HG03159 (cell line): Measurements from ENCODE around the gene C16orf46.

Source experiments
- ATAC-seq: cut with Tn5 transposase; IDR thresholded peaks from one replicate; pipeline ENCODE4 v1.9.1; 2021; ENCODE audit warnings: mild to moderate bottlenecking, moderate library complexity; ENCODE audit not compliant: unreplicated experiment

C16orf46 gene

DNA sequence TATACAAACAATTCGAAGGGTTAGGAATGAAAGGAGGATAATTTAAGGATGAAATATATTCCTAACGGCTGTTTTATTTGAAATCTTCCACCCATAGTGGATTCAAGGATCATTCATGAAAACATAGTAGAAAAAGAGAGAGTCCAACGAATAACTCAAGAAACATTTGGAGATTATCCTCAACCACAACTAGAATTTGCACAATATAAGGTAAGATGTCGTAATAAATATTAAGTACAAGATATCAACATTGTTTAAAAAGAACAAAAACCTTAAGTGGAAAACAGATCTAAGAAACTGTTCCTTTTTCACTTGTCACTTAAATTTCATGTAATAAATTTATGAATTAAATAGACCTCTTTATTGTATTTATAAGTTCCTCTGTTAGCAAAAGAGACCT lies 50.6 kb downstream of the C16orf46 start:
- ATAC-seq = no peak

DNA sequence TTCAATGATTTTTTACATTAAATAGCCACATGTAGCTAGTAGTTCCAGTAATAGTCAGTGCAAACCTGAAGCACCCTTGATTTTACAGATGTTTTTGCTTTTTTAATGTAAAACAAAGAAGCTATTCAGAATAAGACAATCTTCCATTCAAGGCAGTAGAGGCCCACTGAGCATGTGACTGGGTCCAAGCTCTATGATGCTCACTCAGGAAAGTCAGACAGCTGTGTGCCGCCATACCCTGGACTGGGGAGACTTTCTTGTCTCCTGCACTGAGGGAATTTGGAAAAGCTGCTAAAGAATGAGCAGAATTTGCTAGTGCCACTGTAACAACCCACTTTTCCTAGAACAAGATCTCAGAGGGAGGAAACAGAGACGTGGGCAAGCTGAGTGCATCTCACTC lies 58.5 kb downstream of the C16orf46 start:
- no peak for ATAC-seq

DNA sequence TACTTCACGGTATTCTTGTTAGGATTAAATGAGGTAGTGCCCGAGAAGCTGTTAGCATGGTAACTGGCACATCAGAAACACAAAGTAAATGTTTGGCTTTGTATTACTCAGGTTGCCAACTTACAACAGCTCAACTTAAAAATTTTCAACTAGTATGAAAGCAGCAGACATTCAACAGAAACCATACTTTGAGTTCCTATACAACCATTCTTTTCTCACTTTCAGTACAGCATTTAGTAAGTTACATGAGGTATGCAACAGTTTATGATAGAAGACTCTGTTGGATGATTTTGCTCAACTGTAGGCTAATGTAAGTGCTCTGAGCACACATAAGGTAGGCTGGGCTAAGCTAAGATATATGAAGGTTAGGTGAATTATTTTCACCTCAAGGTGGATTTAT lies 62.4 kb downstream of the C16orf46 start:
- no peak for ATAC-seq

DNA sequence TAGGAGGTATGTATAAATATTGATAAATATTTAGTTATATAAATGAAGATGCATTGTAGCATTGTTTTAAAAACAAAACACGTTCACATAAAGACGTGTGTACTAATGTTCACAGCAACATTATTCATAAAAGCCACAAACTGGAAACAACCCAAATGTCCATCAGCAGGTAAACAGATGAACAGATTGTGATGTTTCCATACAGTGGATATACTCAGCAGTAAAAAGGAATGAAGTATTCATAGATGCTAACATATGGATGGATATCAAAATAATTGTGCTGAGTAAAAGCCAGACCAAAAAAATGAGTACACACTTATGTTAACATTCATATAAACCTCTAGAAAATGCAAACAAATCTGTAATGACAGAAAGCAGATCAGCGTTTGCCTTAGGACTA lies 64.1 kb downstream of the C16orf46 start:
- ATAC-seq = no peak
